Right atrium auricular region (tissue), 2 donors: ENCODE measurements around the gene FKBP10. TPM values are rescaled to one million over a fixed set of nuclear protein-coding genes. Genes with fewer than 3 reads are reported as not detected.

Source experiments
- DNase-seq: peaks from one replicate; pipeline ENCODE4 v3.0.0-alpha.2; 2019; ENCODE audit warnings: low spot score
- H3K27ac ChIP-seq, 2 donors: fragments of 200-600 bp; sonication (generic); 1 replicate in 1 of 2; 2 replicates in 1 of 2; pipeline ENCODE4 v1.5.1; 2016 to 2019
- H3K27me3 ChIP-seq, 2 donors: fragments of 200-600 bp; sonication (generic); one replicate each; pipeline versions ENCODE4 v1.5.1 to v1.6.0; 2017 to 2019
- H3K36me3 ChIP-seq: fragments of 200-600 bp; sonication (generic); one replicate; pipeline ENCODE4 v1.5.1; 2016
- H3K4me1 ChIP-seq, 2 donors: fragments of 200-600 bp; sonication (generic); one replicate each; pipeline versions ENCODE4 v1.5.1 to v1.6.0; 2017 to 2019
- H3K4me3 ChIP-seq, 2 donors: fragments of 200-600 bp; sonication (generic); 1 replicate in 1 of 2; 2 replicates in 1 of 2; pipeline ENCODE4 v1.5.1; 2017 to 2019; ENCODE audit warnings: mild to moderate bottlenecking in 1 of 2, moderate library complexity in 1 of 2
- H3K9me3 ChIP-seq, 2 donors: fragments of 200-600 bp; sonication (generic); one replicate each; pipeline ENCODE4 v1.5.1; 2019
- CTCF ChIP-seq, 2 donors: fragments of 200-600 bp; sonication (generic); IDR thresholded peaks; one replicate each; pipeline ENCODE4 v1.5.1; 2019; ENCODE audit warnings: antibody characterized with exemption in 2 of 2
- total RNA-seq, 2 donors: library from RNA; depleted of rRNA; stranded (reverse); fragments of >200 nt; gene quantifications; one replicate each; pipeline ENCODE4 v1.1.0, GENCODE V29; 2016

FKBP10 gene
- total RNA-seq, 2 donors from 2014 or later = 24.7 to 35.1 TPM

- Histone ChIP-seq H3K9me3 (no peaks in the 10 kb centered on the region), H3K27ac (peak within 1 kb of the TSS; percentile 76 to 82), H3K27me3 (no peaks in the 10 kb centered on the region), H3K4me1 (peaks cover 0 to 49% of the 10 kb centered on the region in 2 donors), H3K36me3 (peaks cover 1% of the 10 kb centered on the region), H3K4me3 (peak within 1 kb of the TSS; percentile 68 to 83)
- DNase-seq = no peak
- TF ChIP-seq CTCF (IDR thresholded peaks at IDR 0.05) = peak; percentile 56 to 89
Measured at GRCh38 chr17:41811549-41812380, 1.0 kb upstream of the FKBP10 start, which contains the start of gene P3H4. P3H4 (minus strand) TSS chr17:41811949; CDS start chr17:41811915, 34 bp downstream.

- Histone ChIP-seq H3K4me1 (peaks cover 0 to 49% of the 10 kb centered on the region in 2 donors), H3K9me3 (no peaks in the 10 kb centered on the region), H3K27ac (peak overlapping the region; percentile 76 to 82), H3K4me3 (peak overlapping the region; percentile 68 to 83), H3K27me3 (no peaks in the 10 kb centered on the region), H3K36me3 (no peaks in the 10 kb centered on the region)
- DNase-seq = no peak
- no peak for TF ChIP-seq CTCF (IDR thresholded peaks at IDR 0.05)
Measured at GRCh38 chr17:41813152-41813680, 412 bp downstream of the FKBP10 start.

- no peak for TF ChIP-seq CTCF (IDR thresholded peaks at IDR 0.05)
- Histone ChIP-seq H3K4me1 (peaks cover 0 to 48% of the 10 kb centered on the region in 2 donors), H3K36me3 (no peaks in the 10 kb centered on the region), H3K9me3 (no peaks in the 10 kb centered on the region), H3K4me3 (peak overlapping the region in 1 of 2 donors; percentile 83), H3K27ac (peak overlapping the region; percentile 76 to 82), H3K27me3 (no peaks in the 10 kb centered on the region)
- no peak for DNase-seq
Measured at GRCh38 chr17:41813699-41814124, 908 bp downstream of the FKBP10 start.

GRCh38 chr17:41814195-41814594 is 1.4 kb downstream of the FKBP10 start:
- H3K9me3 ChIP-seq = no peaks in the 10 kb centered on the region
- H3K27me3 ChIP-seq = no peaks in the 10 kb centered on the region
- no peak for TF ChIP-seq CTCF (IDR thresholded peaks at IDR 0.05)
- no peak for DNase-seq
- H3K4me3 ChIP-seq = no peak overlapping the region
- H3K27ac ChIP-seq = peak overlapping the region in 1 of 2 donors; percentile 76
- no peaks in the 10 kb centered on the region for H3K36me3 ChIP-seq
- H3K4me1 ChIP-seq = peaks cover 0 to 44% of the 10 kb centered on the region in 2 donors

GRCh38 chr17:41816637-41817320 is 4.0 kb downstream of the FKBP10 start:
- Histone ChIP-seq H3K27me3 (no peaks in the 10 kb centered on the region), H3K27ac (no peak overlapping the region), H3K4me1 (peaks cover 0 to 22% of the 10 kb centered on the region in 2 donors), H3K36me3 (no peaks in the 10 kb centered on the region), H3K4me3 (no peak overlapping the region), H3K9me3 (no peaks in the 10 kb centered on the region)
- TF ChIP-seq CTCF (IDR thresholded peaks at IDR 0.05) = no peak
- no peak for DNase-seq
